GM10266 (cell line): ENCODE measurements around the gene TAF6.

ENCODE experiments used
- DNase-seq: peaks from one replicate; pipeline ENCODE4 v3.0.0; 2012; ENCODE audit errors: extremely low spot score
- TF ChIP-seq, protein P1 (sequence below): IDR thresholded peaks from 2 replicates; pipeline ENCODE4 v1.5.1; 2012; ENCODE audit warnings: mild to moderate bottlenecking, low read depth; ENCODE audit not compliant: control insufficient read depth, insufficient read depth; ENCODE audit errors: missing control alignments

TAF6 gene

DNA sequence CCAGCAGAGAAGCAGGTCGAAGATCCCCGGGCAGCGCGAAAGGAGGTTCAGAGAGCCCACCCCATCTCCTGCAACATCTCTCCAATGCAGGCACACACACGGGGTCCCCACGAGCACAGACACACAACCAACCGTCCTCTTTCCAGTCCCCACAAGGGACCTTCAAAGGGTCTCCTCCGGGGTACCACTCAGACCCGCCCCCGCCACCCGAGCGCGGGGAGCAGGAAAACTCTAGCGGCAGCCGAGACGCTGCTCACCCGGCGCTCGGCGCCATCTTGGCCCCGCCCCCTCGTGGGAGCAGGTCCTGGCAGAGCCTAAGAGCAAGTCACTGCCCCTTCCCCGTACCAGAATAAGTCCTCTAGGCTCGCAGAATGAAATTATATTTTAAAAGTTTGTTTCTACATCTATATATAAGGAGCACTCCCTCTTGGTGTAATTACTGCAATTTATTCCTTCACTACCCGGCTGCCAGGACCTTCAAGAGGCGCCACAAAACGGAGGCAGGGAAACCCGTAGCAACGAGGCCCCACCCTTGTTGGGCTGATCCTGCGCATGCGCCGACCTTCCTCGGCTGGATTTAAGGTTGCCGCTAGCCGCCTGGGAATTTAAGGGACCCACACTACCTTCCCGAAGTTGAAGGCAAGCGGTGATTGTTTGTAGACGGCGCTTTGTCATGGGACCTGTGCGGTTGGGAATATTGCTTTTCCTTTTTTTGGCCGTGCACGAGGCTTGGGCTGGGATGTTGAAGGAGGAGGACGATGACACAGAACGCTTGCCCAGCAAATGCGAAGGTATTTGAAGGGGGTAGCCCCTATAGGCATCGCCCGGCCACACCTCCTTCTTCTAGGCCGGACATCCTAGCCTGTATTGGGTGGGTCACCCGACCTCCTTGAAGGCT is at the start of gene TAF6, which contains the start of gene CNPY4:
TSS of gene TAF6 (minus strand) at position 287 of the 898 bp plus-strand sequence. CDS start 5,149 bp downstream, outside the sequence.
TSS of gene CNPY4 (plus strand) at position 563 of the 898 bp plus-strand sequence. CDS start at position 674, 111 bp downstream.
- peak; percentile 98 for DNase-seq
- TF ChIP-seq, protein P1, sequence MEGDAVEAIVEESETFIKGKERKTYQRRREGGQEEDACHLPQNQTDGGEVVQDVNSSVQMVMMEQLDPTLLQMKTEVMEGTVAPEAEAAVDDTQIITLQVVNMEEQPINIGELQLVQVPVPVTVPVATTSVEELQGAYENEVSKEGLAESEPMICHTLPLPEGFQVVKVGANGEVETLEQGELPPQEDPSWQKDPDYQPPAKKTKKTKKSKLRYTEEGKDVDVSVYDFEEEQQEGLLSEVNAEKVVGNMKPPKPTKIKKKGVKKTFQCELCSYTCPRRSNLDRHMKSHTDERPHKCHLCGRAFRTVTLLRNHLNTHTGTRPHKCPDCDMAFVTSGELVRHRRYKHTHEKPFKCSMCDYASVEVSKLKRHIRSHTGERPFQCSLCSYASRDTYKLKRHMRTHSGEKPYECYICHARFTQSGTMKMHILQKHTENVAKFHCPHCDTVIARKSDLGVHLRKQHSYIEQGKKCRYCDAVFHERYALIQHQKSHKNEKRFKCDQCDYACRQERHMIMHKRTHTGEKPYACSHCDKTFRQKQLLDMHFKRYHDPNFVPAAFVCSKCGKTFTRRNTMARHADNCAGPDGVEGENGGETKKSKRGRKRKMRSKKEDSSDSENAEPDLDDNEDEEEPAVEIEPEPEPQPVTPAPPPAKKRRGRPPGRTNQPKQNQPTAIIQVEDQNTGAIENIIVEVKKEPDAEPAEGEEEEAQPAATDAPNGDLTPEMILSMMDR: no peak

GRCh38 chr7:100167912-100168323 is 48.8 kb upstream of the TAF6 start:
- peak; percentile 33 for DNase-seq
- TF ChIP-seq, protein P1: no peak

DNA sequence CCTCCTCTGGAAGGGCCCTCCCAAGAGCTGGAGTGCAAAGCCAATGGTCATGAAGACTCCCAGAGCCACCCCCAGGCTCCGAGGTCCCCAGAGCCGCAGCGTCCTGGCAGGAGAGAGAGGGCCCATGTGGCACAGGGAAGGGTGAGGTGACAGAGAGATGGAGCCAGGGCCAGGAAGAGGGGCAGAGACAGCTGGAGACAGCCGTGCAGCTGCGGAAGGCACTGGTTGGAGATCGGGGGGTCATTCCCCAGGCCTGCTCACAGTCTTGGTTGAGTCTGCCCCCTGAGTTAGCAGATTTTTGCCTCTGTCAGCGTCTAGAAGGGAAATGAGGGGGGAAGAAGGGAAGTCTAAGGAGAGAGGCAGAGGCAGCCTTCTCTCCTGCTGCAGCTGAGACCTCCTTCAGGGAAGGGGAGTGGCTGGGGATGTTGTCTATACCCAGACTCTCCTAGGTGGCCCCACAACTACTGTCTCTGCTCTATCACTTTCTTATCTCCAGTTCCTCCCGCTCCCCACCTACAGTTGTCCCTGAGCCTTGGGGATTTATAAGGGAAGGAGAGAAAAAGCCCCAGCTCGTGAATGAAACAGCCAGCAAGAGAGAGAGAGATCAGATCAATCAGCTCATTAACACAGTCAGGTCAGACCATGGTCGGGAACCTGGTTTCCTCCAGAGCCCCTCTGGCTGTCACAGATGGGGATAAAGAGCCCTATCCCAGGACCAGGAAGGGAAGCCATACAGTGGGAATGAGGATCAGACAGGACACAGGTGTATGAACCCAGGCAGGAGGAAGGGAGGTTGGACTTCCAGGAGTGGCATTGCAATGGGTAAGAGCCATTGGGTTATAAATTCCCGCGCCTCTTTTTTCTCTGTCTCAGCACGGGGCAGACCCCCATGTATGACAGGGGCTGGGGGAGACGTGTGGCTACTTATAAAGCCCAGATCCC is 48.1 kb upstream of the TAF6 start:
- TF ChIP-seq, protein P1: no peak
- DNase-seq: peak; percentile 44

DNA sequence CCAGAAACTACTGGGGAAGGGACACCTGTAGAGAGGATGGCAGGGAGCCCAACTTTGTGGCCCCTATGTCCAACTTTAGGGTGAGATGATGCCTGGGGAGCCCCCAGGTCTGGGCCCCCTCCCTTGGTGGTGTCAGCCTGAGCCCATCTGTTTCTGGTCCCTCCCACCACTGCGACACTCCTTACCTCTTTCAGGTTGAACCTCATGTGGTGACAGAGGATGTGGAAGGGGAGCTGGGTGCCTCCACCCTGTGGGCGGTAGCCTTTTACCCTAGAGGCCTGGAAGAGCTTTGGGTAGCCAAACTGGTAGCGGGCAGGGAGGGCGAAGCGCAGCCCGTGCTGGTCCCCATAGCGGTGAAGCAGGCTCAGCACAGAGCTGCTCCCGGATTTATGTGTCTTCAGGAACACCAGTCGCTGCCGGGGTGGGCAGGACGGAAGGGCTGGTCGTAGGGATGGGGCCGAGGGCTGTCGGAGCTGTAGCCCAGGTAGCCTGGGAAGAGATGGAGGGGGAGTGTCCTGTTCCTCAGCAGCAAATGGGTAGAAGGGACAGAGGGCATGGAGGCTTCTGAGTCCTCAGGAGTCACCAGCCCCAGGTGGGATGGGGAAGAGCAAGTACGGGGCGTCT is 47.3 kb upstream of the TAF6 start:
- TF ChIP-seq, protein P1: no peak
- DNase-seq: peak; percentile 9

GRCh38 chr7:100163871-100164270 is 44.7 kb upstream of the TAF6 start:
- TF ChIP-seq, protein P1: no peak
- DNase-seq: no peak

- TF ChIP-seq, protein P1: no peak
- no peak for DNase-seq
Observed at GRCh38 chr7:100163006-100163531, 43.9 kb upstream of the TAF6 start.
